Activated CD4-positive, alpha-beta T cell treated with anti-CD3 and anti-CD28 coated beads, Interleukin-2, Interleukin-4, amounts not matched to agents 100 ng/mL and 50 ng/mL, durations not matched to agents 16 hours and 8 hours (primary cell): ENCODE measurements around the gene MFN2.
A peak's percentile ranks its signal among the peaks of the same experiment; 100 is the strongest.

ENCODE experiments used
- DNase-seq: peaks from one replicate; pipeline ENCODE4 v3.0.0-alpha.2; 2020; ENCODE audit warnings: low spot score

The MFN2 gene

DNA sequence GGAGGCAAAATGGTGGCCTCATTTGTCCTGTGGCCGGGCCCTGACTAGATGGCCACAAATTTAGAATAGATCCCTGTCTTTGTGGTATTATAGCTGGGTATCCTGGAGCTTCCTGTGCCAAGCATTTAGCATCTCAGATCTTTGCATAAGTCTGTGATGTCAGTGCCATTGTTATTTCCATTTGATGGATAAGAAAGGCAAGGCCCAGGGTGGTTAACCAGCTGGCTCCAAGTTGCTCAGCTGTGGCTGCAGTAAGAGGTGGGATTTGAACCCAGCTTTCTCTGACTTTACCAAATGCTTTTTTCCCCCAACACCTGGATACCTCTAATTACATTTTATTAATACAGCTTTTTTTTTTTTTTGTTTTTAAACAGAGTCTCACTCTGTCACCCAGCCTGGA lies 71.1 kb downstream of the MFN2 start:
- DNase-seq, result no peak

DNA sequence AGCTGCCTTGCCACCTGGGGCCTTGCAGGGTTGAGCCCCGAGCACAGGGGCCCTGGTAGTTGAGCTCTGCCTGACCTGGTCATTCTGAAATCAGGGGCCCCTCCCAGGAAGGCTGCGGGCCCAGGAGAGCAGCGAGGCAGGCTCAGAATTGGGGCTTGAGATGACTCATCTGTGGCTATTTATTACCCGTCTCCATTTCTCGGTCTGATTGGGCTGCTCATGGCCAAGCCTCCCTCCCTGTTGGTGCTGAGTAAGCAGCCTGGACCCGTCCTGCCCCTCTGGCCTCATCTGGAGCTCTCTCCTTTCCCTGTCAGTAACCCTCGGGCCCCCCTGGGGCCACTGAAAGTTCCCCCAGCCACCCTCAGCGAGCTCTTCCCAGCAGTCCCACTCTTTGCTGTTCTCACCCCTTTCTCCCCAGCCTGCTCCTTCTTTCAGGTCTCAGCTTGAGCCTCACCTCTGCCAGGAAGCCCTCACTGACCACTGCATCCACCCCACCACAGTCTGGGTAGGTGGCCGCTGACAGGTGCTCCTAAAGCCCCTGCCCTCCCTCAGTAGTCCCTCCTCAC lies 71.8 kb downstream of the MFN2 start:
- peak; percentile 95 for DNase-seq

DNA sequence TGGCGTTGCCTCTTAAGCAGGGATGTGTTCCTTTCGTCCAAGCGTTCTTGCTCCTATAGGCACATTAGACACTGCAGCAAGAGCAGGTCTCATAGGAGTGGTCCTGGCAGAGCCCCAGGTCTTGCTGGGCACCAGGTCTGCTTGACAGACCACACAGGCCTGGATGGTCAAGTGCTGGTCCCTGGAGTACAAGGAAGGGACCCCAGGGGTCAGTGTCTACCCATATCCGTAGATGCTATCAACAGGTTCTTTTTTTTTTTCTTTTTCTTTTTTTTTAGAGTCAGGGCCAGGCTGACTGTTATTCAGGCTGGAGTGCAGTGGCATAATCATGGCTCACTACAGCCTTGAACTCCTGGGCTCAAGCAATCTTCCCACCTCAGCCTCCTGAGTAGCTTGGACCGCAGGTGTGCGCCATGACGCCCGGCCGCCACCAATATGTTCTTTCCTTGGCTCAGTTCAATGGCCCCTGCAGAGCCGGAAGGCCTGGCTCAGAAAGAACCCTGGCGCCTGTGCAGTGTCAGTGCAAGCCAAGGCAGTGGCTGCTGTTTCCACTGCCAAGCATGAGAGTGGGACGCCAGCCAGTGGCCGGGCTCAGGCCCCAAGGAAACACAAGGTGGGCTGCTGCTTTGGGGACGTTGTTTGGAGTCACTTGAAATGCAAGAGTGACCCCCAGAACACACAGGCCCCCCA lies 72.9 kb downstream of the MFN2 start:
- no peak for DNase-seq

DNA sequence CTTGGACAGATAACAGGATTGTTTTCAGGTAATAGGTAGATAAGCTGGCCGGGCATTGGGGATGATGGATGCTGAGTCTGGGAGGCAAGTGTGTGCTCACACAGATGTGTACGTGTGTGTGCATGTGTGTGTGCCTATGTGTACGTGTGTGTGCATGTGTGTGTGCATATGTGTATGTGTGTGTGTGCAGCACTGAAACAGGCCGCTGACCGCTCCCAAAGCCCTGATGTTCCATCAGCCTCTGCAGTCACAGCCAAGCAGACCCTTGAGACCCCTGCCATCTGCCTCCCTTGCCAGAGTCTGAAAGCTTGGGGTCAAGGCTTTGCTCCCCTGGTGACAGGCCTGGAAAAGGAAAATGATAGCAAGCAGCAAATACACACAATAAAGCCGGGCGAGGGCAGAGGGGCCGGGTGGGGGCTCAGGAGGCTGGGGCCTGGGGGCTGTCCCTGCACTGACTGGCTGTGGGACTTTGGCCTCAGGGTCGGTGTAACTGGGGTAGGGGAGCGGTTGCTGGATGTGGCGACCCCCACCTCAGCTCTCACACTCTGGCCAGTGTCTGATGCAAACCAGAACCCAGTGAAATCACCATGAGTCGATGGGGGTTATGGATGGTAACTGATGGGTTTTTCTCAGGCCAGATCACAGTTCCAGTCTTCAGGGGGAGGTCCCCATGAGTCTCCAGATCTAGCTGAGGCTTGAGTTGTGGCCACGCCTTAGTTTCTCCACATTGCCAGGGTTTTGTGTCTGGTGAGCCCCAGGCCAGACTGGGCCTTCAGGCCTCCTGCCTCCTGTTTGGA lies 73.7 kb downstream of the MFN2 start:
- no peak for DNase-seq

DNA sequence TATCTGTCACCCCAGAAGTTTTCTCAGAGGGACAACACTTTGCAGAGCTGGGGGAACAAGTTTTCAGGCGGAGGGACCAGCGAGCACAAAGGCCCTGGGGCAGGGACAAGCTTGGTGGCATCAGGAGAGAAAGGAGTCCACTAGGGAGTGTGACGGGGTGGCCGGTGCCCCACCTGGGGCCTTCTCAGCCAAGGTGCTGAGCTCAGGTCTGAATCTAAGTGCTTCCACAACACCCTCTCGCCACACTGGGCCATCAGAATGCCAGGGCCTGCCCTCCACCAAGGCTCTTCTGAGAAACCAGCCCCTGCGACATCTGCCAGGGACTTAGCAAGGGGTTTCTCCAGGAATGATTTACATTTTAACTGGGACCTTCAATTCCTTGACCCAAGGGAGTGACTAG lies 75.0 kb downstream of the MFN2 start:
- DNase-seq, result no peak

DNA sequence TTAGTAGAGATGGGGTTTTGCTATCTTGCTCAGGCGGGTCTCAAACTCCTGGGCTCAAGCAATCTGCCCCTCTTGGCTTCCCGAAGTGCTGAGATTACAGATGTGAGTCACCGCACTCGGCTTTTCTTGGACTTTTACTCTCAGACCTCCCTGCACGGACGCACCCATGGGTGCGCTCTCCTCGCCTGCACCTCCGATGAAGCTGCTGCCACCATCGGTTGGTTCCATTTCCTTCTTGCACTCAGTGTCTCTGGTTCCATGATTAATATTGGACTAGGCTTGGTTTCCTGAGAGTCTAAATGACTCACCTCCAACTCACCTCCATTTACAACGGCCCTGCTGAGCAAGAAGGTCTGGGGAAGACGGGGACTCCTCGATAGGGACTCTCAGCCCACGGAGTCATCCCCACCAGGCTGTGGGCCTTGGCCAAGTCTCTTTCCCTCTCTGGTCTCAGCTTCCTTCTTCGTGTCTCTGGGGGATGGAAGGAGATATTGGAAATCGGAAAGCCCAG lies 76.1 kb downstream of the MFN2 start:
- peak; percentile 91 for DNase-seq

DNA sequence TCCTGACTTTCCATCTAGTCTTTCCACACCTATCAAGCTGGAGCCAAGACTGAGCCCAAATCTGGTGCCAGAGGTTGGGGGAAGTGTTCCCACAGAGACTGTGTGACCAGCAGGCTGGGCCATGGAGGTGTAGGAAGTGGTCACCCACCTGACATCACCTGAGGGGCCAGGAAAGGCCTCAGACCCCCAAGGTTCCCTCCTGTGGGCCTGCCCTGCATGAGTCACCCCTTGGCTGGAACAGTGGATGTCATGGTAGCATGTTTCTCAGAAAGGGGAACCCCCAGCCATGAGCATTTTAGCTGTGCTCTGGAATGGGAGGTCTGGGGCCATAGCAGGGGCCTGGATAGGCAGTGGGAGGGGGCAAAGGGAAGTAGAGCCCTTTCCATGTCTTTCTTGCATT lies 77.1 kb downstream of the MFN2 start:
- DNase-seq, result peak; percentile 76

DNA sequence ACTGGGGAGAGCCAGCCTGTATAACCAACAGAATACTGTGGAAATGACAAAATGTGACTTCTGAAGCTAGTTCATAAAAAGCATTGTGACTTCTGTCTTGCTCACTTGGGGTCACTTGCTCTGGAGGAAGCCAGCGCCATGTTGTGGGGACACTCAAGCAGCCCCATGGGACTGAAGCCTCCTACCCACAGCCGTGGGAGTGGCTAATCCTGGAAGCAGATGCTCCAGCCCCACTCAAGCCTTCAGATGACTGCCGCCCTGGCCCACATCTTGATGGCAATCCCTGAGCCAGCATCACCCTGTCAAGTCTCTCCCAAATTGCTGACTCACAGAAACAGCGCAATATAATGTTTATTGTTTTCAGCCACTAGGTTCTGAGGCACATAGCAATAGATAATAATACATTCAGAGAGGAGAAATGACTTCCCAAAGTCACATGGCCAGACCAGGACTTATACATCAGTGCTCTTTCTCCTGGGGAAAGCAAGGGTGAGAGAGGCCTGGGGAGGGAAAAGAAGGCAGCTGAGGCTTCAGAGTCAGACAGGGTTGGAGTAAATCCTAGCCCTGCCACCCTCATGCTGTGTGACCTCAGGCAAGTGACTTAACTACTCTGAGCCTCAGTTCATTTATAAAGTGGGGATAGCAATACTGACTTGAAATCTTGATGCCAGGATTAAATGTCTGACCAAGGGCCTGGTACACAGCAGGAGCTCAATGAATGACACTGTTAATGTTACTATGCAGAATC lies 77.9 kb downstream of the MFN2 start:
- DNase-seq, result no peak

DNA sequence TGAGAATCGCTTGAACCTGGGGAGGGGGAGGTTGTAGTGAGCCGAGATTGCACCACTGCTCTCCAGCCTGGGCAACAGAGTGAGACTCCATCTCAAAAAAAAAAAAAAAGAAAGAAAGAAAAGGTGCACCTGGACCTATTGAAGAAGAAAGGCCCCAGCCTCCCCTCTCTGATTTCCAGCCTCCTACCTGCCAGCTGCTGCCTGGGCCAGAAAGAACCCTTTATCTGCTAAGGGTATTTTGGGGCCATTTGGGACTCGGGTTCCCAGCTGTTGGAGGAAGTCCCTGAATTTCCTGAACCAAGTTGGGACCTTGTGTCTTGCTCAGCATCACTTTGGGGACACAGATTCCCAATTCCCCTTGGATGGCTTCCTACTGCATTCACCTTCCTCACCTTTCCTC lies 79.0 kb downstream of the MFN2 start:
- no peak for DNase-seq

DNA sequence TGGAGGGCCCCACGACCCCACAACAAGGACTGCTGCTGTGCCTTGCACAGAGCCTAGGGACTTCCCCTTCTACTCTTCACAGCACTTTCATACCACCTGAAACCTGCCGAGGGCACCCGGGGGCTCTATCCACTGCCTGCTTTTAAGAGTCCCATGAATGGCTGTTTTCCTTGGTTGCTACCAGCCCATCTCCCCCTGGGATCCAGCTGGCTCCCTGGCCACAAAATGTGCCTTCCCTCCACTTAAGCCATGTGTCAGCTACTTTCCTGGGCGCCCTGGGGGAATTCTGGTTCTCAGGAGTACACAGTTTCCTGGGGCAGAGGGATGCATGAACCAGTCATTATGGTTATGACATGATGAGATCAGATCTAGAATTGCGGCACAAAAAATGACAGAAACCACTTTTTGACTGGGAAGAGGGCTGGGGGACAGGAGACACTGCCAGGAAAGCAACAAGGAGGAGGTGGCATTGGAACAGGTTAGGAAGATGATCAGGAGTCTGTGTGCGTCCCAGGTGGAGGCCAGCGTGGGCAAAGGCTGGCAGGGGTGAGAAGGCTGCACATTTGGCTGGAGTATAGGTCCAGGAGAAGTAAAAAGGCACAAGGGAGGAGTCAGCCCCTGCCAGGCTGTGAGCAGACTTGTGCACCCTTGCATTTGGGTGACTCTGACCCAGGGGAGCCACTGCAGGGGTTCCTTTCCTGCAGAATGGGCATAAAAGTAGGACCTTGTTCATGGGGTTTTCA lies 79.6 kb downstream of the MFN2 start:
- DNase-seq, result peak; percentile 80

DNA sequence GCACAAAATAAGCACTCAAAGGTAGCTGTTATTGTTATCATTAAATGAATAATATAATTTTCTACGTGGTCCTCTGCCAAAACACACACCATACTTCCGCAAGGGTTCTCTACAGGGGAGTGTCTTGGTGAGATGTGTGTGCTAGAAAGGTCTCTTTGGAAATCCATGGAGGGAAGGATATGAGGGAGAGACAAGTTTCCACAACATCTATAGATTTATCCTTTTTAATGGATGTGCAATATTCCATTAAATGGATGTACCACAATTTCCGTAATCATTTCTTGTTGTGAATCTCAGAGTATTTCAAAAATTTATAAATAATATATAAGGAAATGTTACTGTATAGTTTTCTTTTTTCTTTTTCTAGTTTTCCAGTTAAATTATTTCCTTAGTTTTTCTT lies 80.3 kb downstream of the MFN2 start:
- DNase-seq, result no peak
